GM23338 (cell line): ENCODE measurements around the gene PACSIN3. TPM values are rescaled to one million over a fixed set of nuclear protein-coding genes. Genes with fewer than 3 reads are reported as not detected.

Source experiments
- ATAC-seq: fragments of 200-7000 bp; cut with Tn5 transposase; 3 replicates; pipeline ENCODE4 v1.9.1; 2020
- DNase-seq: peaks from one replicate; pipeline ENCODE4 v3.0.0-alpha.2; 2015; ENCODE audit warnings: low spot score
- H2AFZ ChIP-seq: fragments of 200-600 bp; sonication (generic); 2 replicates; pipeline ENCODE4 v1.8.0; 2016; ENCODE audit warnings: antibody characterized with exemption, mild to moderate bottlenecking, moderate library complexity
- H3F3A ChIP-seq: fragments of 200-600 bp; sonication (generic); replicated peaks from 2 replicates; pipeline ENCODE4 v1.8.0; 2017; ENCODE audit warnings: antibody characterized with exemption, mixed run types, low read depth
- H3K27ac ChIP-seq: fragments of 200-600 bp; sonication (generic); 2 replicates; pipeline ENCODE4 v1.6.1; 2016; ENCODE audit warnings: low read depth
- H3K27me3 ChIP-seq: fragments of 200-600 bp; sonication (generic); 2 replicates; pipeline ENCODE4 v1.8.0; 2016; ENCODE audit warnings: mild to moderate bottlenecking, mixed run types, moderate library complexity; ENCODE audit not compliant: insufficient read depth
- H3K36me3 ChIP-seq: fragments of 200-600 bp; sonication (generic); 2 replicates; pipeline ENCODE4 v1.8.0; 2016; ENCODE audit warnings: mild to moderate bottlenecking; ENCODE audit not compliant: insufficient read depth
- H3K4me1 ChIP-seq: fragments of 200-600 bp; sonication (generic); 2 replicates; pipeline ENCODE4 v1.8.0; 2016; ENCODE audit warnings: mild to moderate bottlenecking, moderate library complexity; ENCODE audit not compliant: insufficient read depth
- H3K4me2 ChIP-seq: fragments of 200-600 bp; sonication (generic); 2 replicates; pipeline ENCODE4 v1.7.1; 2017; ENCODE audit warnings: mixed run types
- H3K4me3 ChIP-seq: fragments of 200-600 bp; sonication (generic); 2 replicates; pipeline ENCODE4 v1.6.1; 2016; ENCODE audit warnings: mixed run types
- H3K79me2 ChIP-seq: fragments of 200-600 bp; sonication (generic); replicated peaks from 2 replicates; pipeline ENCODE4 v1.8.0; 2017; ENCODE audit warnings: mild to moderate bottlenecking; ENCODE audit not compliant: insufficient read depth
- H3K9me2 ChIP-seq: fragments of 200-600 bp; sonication (generic); 2 replicates; pipeline ENCODE4 v1.8.0; 2017; ENCODE audit not compliant: insufficient read depth
- H4K20me1 ChIP-seq: fragments of 200-600 bp; sonication (generic); replicated peaks from 2 replicates; pipeline ENCODE4 v1.8.0; 2017; ENCODE audit warnings: mild to moderate bottlenecking; ENCODE audit not compliant: insufficient read depth
- H3K27ac Mint-ChIP-seq: 2 replicates; pipeline ENCODE4 v1.8.0; 2020; ENCODE audit warnings: inconsistent platforms, mild to moderate bottlenecking, moderate library complexity, mixed read lengths
- H3K27me3 Mint-ChIP-seq: 3 replicates; pipeline ENCODE4 v1.8.0; 2022; ENCODE audit warnings: low read depth, mild to moderate bottlenecking, moderate library complexity, mixed read lengths, inconsistent platforms; ENCODE audit not compliant: insufficient read depth, poor library complexity
- H3K36me3 Mint-ChIP-seq: 3 replicates; pipeline ENCODE4 v1.8.0; 2021; ENCODE audit warnings: low read depth, mild to moderate bottlenecking, inconsistent platforms, moderate library complexity, mixed read lengths
- H3K4me1 Mint-ChIP-seq: 3 replicates; pipeline ENCODE4 v1.8.0; 2020; ENCODE audit warnings: mild to moderate bottlenecking, inconsistent platforms, mixed read lengths
- H3K4me3 Mint-ChIP-seq: 3 replicates; pipeline ENCODE4 v1.8.0; 2021; ENCODE audit warnings: moderate library complexity, mild to moderate bottlenecking, inconsistent platforms, mixed read lengths
- H3K9me3 Mint-ChIP-seq: 3 replicates; pipeline ENCODE4 v1.8.0; 2020; ENCODE audit warnings: moderate library complexity, mild to moderate bottlenecking, inconsistent platforms, mixed read lengths
- JUNB ChIP-seq: IDR thresholded peaks from one replicate; pipeline ENCODE4 v1.6.1; 2016; ENCODE audit warnings: antibody characterized with exemption; ENCODE audit not compliant: unreplicated experiment
- NANOG ChIP-seq: IDR thresholded peaks from 2 replicates; pipeline ENCODE4 v1.6.1; 2016; ENCODE audit warnings: antibody characterized with exemption, borderline replicate concordance
- ZNF114 ChIP-seq: fragments of 250-450 bp; sonication (Bioruptor Pico); IDR thresholded peaks from 2 replicates; pipeline ENCODE4 v1.5.0; 2020; ENCODE audit warnings: mild to moderate bottlenecking, moderate library complexity
- polyA plus RNA-seq: library from polyadenylated mRNA; unstranded; fragments of >200 nt; fragmentation: Nextera tagmentation; extraction: Ambion mirVana; gene quantifications from 2 replicates; pipeline ENCODE4 v1.2.1, GENCODE V29; 2016
- total RNA-seq: library from RNA; depleted of rRNA; stranded (reverse); fragments of >200 nt; shearing (Covaris generic); gene quantifications from 2 replicates; pipeline ENCODE4 v1.2.3, GENCODE V29; 2014
- TF ChIP-seq, protein P1 (sequence below): IDR thresholded peaks from one replicate; pipeline ENCODE4 v1.6.1; 2018; ENCODE audit warnings: antibody characterized with exemption; ENCODE audit not compliant: unreplicated experiment
- TF ChIP-seq, protein P2 (sequence below): fragments of 250-450 bp; sonication (Bioruptor Pico); IDR thresholded peaks from 2 replicates; pipeline ENCODE4 v1.5.0; 2020; ENCODE audit warnings: mild to moderate bottlenecking, moderate library complexity

The PACSIN3 gene
- total and polyA plus RNA-seq, 2 experiments from 2014 or later, result 39.6 to 72.1 TPM

DNA sequence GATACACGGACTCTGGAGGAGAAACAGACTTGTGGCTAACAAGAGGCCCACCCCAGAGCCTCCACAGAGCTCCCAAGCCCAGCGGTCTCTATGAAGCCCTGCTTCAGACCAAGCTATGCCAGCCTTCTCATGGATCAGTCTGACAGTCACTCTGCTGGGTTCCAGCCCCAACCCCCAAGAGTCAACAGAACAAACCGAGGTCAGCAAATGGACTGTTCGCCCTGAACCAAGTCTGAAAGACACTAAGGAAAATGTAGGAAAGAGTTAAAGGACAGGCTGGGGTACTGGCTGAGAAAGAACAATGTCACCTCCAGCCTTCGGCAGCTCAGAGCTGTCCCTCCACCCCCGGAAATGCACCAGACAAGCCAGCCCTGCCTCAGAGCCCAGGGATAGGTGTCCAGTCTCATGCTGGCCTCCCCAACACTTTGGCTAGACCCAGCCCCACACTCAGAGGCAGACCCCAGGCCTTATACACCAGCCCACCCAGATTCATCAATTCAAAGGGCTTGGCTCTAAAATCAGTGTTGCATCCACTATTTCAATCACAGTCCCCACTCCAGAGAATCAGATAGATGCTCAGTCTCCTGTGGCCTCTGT, 13.4 kb downstream of the PACSIN3 start (continued):
- TF ChIP-seq, protein P1, sequence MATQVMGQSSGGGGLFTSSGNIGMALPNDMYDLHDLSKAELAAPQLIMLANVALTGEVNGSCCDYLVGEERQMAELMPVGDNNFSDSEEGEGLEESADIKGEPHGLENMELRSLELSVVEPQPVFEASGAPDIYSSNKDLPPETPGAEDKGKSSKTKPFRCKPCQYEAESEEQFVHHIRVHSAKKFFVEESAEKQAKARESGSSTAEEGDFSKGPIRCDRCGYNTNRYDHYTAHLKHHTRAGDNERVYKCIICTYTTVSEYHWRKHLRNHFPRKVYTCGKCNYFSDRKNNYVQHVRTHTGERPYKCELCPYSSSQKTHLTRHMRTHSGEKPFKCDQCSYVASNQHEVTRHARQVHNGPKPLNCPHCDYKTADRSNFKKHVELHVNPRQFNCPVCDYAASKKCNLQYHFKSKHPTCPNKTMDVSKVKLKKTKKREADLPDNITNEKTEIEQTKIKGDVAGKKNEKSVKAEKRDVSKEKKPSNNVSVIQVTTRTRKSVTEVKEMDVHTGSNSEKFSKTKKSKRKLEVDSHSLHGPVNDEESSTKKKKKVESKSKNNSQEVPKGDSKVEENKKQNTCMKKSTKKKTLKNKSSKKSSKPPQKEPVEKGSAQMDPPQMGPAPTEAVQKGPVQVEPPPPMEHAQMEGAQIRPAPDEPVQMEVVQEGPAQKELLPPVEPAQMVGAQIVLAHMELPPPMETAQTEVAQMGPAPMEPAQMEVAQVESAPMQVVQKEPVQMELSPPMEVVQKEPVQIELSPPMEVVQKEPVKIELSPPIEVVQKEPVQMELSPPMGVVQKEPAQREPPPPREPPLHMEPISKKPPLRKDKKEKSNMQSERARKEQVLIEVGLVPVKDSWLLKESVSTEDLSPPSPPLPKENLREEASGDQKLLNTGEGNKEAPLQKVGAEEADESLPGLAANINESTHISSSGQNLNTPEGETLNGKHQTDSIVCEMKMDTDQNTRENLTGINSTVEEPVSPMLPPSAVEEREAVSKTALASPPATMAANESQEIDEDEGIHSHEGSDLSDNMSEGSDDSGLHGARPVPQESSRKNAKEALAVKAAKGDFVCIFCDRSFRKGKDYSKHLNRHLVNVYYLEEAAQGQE, result no peak
- no peak for TF ChIP-seq JUNB
- TF ChIP-seq ZNF114, result no peak
- TF ChIP-seq NANOG, result no peak
- TF ChIP-seq, protein P2, sequence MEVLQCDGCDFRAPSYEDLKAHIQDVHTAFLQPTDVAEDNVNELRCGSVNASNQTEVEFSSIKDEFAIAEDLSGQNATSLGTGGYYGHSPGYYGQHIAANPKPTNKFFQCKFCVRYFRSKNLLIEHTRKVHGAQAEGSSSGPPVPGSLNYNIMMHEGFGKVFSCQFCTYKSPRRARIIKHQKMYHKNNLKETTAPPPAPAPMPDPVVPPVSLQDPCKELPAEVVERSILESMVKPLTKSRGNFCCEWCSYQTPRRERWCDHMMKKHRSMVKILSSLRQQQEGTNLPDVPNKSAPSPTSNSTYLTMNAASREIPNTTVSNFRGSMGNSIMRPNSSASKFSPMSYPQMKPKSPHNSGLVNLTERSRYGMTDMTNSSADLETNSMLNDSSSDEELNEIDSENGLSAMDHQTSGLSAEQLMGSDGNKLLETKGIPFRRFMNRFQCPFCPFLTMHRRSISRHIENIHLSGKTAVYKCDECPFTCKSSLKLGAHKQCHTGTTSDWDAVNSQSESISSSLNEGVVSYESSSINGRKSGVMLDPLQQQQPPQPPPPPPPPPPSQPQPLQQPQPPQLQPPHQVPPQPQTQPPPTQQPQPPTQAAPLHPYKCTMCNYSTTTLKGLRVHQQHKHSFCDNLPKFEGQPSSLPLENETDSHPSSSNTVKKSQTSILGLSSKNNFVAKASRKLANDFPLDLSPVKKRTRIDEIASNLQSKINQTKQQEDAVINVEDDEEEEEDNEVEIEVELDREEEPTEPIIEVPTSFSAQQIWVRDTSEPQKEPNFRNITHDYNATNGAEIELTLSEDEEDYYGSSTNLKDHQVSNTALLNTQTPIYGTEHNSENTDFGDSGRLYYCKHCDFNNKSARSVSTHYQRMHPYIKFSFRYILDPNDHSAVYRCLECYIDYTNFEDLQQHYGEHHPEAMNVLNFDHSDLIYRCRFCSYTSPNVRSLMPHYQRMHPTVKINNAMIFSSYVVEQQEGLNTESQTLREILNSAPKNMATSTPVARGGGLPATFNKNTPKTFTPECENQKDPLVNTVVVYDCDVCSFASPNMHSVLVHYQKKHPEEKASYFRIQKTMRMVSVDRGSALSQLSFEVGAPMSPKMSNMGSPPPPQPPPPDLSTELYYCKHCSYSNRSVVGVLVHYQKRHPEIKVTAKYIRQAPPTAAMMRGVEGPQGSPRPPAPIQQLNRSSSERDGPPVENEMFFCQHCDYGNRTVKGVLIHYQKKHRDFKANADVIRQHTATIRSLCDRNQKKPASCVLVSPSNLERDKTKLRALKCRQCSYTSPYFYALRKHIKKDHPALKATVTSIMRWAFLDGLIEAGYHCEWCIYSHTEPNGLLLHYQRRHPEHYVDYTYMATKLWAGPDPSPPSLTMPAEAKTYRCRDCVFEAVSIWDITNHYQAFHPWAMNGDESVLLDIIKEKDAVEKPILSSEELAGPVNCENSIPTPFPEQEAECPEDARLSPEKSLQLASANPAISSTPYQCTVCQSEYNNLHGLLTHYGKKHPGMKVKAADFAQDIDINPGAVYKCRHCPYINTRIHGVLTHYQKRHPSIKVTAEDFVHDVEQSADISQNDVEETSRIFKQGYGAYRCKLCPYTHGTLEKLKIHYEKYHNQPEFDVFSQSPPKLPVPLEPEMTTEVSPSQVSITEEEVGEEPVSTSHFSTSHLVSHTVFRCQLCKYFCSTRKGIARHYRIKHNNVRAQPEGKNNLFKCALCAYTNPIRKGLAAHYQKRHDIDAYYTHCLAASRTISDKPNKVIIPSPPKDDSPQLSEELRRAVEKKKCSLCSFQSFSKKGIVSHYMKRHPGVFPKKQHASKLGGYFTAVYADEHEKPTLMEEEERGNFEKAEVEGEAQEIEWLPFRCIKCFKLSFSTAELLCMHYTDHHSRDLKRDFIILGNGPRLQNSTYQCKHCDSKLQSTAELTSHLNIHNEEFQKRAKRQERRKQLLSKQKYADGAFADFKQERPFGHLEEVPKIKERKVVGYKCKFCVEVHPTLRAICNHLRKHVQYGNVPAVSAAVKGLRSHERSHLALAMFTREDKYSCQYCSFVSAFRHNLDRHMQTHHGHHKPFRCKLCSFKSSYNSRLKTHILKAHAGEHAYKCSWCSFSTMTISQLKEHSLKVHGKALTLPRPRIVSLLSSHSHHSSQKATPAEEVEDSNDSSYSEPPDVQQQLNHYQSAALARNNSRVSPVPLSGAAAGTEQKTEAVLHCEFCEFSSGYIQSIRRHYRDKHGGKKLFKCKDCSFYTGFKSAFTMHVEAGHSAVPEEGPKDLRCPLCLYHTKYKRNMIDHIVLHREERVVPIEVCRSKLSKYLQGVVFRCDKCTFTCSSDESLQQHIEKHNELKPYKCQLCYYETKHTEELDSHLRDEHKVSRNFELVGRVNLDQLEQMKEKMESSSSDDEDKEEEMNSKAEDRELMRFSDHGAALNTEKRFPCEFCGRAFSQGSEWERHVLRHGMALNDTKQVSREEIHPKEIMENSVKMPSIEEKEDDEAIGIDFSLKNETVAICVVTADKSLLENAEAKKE (CRISPR knock-in tag), result no peak

DNA sequence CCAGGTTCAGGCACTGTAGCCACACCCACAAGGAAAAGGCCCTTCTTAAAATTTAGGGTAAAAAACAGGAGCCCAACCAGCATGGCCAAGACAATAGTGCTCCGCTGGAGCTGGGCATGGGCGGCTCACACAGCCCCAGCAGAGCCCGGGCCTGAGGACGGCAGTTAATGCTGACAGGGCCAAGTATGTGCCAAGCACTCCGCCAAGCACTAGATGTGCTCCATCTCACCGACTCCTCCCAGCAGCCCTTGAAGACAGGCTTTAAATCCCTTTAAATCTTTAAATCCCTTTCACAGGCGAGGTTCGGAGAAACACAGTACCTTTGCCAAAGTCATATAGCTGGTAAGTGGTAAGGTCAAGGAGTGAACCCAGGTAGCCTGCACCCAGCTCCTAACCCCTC, 14.4 kb downstream of the PACSIN3 start:
- H3K27ac Mint-ChIP-seq, result no peak overlapping the region
- Histone ChIP-seq H3K79me2 (peaks cover 60% of the 10 kb centered on the region), H2AFZ (no peak overlapping the region), H4K20me1 (peaks cover 26% of the 10 kb centered on the region), H3K36me3 (peaks cover 37% of the 10 kb centered on the region), H3K9me2 (no peaks in the 10 kb centered on the region), H3K4me3 (no peak overlapping the region), H3K27ac (no peak overlapping the region), H3K27me3 (no peaks in the 10 kb centered on the region), H3K4me2 (no peak overlapping the region), H3K4me1 (peaks cover 5% of the 10 kb centered on the region; the same call in 1 of the 2 replicates), H3F3A (0 out of 2 replicates have a peak, but pooled peaks cover 6% of the 10 kb centered on the region)
- no peak overlapping the region for H3K4me3 Mint-ChIP-seq
- H3K9me3 Mint-ChIP-seq, result no peaks in the 10 kb centered on the region
- H3K4me1 Mint-ChIP-seq, result peaks cover 8% of the 10 kb centered on the region
- TF ChIP-seq, protein P2 (CRISPR knock-in tag), result no peak
- TF ChIP-seq ZNF114, result no peak
- DNase-seq (no peak), ATAC-seq (no peak)
- H3K36me3 Mint-ChIP-seq, result peaks cover 63% of the 10 kb centered on the region
- peaks cover 14% of the 10 kb centered on the region for H3K27me3 Mint-ChIP-seq
